PC-3 (cell line): ENCODE results near the gene PNMA8A.
"Not testable (repeated sequence)": the region's sequence is repeated elsewhere in the genome, so short reads cannot be mapped to it uniquely, and the experiment has no call there.

Experiments used
- CTCF ChIP-seq: fragments of 300-600 bp; sonication (generic); conservative IDR thresholded peaks from 2 replicates; pipeline ENCODE4 v1.5.1; 2017; ENCODE audit warnings: antibody characterized with exemption, low read depth, mild to moderate bottlenecking, low read length
- EZH2phosphoT487 ChIP-seq: fragments of 300-600 bp; sonication (generic); IDR thresholded peaks from 2 replicates; pipeline ENCODE4 v1.6.1; 2018; ENCODE audit warnings: mild to moderate bottlenecking, antibody characterized with exemption, low read length, borderline replicate concordance

DNA sequence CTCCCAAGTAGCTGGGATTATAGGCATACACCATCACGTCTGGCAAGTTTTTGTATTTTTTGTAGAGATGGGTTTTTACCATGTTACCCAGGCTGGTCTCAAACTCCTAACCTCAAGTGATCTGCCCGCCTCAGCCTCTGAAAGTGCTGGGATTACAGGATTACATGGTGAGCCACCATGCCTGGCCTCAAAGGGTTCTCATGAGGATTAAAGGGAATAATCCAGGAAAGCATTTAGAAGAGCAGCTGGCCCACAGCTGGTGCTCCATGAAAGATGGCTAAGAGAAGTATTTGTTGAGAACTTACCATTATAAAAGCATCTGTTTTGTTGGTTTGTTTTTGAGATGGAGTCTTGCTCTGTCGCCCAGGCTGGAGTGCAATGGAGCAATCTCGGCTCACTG, 25.5 kb upstream of the PNMA8A start:
- TF ChIP-seq CTCF, EZH2phosphoT487: not testable (repeated sequence)
